ENCODE data around the gene CCDC187. TPM values are rescaled to one million over a fixed set of nuclear protein-coding genes. Genes with fewer than 3 reads are reported as not detected.

CCDC187 gene
- total RNA-seq, 4 donors from 2014 or later: 0.20 TPM; not detected in 3

DNA sequence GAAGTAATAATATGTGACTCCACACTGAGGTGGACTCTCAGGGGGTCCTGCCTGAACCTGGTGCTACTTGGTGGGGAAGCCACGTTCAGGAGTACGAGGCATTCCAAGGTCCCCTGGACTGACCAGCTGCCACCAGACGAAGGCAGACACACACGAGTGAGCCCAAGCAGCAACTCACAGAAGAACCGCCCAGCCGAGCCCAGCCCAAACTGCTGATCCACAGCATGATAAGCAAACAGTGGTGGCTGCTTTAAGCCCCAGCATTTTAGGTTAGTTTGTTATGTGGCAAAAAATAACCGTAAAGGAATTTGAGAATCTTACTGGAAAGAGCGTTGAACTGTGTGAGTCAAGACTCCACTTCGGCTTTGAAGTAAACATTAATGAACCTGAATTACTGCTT is 90.2 kb downstream of the CCDC187 start:
- peaks cover 0 to 98% (median 24%) of the 10 kb centered on the region in 3 donors for H3K36me3 ChIP-seq
- H3K9me3 ChIP-seq: peaks cover 0 to 9% (median 0%) of the 10 kb centered on the region in 4 donors
- no peaks in the 10 kb centered on the region for H3K27me3 ChIP-seq
- no peak for DNase-seq (ENCODE audit: low spot score in 2 of 2)
- H3K4me3 ChIP-seq: no peak overlapping the region
- no peaks in the 10 kb centered on the region for H3K4me1 ChIP-seq
- WGBS, 2 donors: 96 to 97% methylated on average over 9 of the region's 9 CpGs
- TF ChIP-seq POLR2A (IDR thresholded peaks at IDR 0.05) (no peak), EP300 (IDR thresholded peaks at IDR 0.05) (no peak)
- TF ChIP-seq, protein P1, sequence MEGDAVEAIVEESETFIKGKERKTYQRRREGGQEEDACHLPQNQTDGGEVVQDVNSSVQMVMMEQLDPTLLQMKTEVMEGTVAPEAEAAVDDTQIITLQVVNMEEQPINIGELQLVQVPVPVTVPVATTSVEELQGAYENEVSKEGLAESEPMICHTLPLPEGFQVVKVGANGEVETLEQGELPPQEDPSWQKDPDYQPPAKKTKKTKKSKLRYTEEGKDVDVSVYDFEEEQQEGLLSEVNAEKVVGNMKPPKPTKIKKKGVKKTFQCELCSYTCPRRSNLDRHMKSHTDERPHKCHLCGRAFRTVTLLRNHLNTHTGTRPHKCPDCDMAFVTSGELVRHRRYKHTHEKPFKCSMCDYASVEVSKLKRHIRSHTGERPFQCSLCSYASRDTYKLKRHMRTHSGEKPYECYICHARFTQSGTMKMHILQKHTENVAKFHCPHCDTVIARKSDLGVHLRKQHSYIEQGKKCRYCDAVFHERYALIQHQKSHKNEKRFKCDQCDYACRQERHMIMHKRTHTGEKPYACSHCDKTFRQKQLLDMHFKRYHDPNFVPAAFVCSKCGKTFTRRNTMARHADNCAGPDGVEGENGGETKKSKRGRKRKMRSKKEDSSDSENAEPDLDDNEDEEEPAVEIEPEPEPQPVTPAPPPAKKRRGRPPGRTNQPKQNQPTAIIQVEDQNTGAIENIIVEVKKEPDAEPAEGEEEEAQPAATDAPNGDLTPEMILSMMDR (IDR thresholded peaks at IDR 0.05): no peak
- H3K27ac ChIP-seq: no peak overlapping the region

DNA sequence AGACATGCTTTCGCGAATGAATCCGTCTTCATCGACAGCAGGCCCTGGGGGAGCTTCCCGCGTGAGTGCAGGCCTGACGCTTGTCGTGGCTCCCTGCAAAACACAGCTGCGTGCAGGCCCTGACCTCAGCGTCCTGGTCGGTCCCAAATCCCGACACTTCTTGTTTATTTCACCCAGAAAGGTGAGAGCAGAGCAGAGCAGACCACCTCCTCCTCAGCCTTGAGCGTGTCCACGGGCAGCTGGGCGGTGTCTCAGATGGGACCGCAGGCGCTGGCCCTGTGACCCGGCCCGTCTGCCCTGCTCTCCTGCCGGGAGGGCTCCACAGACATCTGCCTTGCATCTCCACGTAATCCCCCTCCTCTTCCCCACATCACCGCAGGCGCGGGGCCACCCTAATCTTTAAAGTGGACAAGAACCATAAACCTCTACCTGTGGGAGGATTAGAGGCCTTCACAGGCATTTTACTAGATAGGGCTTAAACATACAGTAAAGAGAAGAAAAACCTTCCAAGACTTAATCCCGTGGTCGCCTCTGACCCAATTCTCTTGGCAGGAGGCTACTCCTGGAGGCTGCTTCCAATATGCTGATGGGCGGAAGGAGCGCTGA is 91.4 kb downstream of the CCDC187 start:
- TF ChIP-seq POLR2A (IDR thresholded peaks at IDR 0.05): no peak
- TF ChIP-seq EP300 (IDR thresholded peaks at IDR 0.05): no peak
- TF ChIP-seq, protein P1 (IDR thresholded peaks at IDR 0.05): no peak
- WGBS, 2 donors: 88 to 90% methylated on average over 28 of the region's 28 CpGs
- no peak overlapping the region for H3K27ac ChIP-seq
- DNase-seq (ENCODE audit: low spot score in 2 of 2): no peak
- no peak overlapping the region for H3K4me3 ChIP-seq
- H3K9me3 ChIP-seq: peaks cover 0 to 9% (median 0%) of the 10 kb centered on the region in 4 donors
- H3K27me3 ChIP-seq: no peaks in the 10 kb centered on the region
- H3K36me3 ChIP-seq: peaks cover 0 to 99% (median 15%) of the 10 kb centered on the region in 3 donors
- no peaks in the 10 kb centered on the region for H3K4me1 ChIP-seq

DNA sequence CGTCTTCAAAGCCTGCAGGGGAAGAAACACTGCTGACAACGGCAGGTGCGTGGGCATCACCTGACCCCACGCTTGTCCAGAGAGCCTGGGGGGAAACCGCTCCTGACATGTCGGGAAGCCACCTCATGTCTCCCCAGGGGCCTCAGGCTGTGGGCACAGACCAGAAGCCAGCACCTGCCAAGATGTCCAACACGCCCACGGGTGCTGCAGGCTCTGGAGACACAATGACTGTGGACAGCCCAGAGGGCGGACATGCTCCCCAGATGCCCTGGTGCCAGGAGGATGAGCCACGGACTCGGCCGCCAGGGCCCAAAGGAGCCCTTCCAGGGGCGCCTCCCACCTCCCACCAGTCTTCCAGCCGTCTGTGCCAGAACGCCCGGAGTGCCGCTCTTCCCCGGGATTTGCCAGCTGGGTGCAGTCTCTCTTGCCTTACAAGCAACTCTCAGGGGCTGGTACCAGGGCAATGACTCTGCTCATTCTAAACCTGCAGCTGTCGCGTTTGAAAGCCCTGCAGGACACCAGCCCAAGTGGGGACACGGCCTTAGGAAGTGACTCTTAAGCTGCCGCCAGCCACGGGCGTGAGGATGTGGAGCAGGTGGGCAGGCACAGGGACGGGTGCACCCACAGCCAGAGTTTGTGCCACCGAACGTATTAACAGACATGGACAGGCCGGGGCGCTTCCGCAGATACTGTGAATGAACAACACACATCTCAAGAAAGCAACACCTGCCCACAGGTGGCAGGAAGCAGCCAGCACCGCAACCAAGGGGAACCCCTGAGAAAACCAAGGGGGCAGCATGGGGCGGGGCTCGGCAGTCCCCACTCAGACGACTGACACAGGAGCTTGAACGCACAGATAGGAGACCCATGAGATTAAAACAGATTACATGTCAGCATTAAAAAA is 92.2 kb downstream of the CCDC187 start:
- WGBS, 2 donors: 88 to 92% methylated on average over 27 to 33 of the region's 35 CpGs
- no peaks in the 10 kb centered on the region for H3K4me1 ChIP-seq
- peaks cover 0 to 9% (median 0%) of the 10 kb centered on the region in 4 donors for H3K9me3 ChIP-seq
- no peaks in the 10 kb centered on the region for H3K27me3 ChIP-seq
- TF ChIP-seq EP300 (IDR thresholded peaks at IDR 0.05) (no peak), POLR2A (IDR thresholded peaks at IDR 0.05) (no peak)
- TF ChIP-seq, protein P1 (IDR thresholded peaks at IDR 0.05): no peak
- no peak overlapping the region for H3K4me3 ChIP-seq
- H3K27ac ChIP-seq: no peak overlapping the region
- peaks cover 0 to 98% (median 15%) of the 10 kb centered on the region in 3 donors for H3K36me3 ChIP-seq
- DNase-seq (ENCODE audit: low spot score in 2 of 2): no peak

DNA sequence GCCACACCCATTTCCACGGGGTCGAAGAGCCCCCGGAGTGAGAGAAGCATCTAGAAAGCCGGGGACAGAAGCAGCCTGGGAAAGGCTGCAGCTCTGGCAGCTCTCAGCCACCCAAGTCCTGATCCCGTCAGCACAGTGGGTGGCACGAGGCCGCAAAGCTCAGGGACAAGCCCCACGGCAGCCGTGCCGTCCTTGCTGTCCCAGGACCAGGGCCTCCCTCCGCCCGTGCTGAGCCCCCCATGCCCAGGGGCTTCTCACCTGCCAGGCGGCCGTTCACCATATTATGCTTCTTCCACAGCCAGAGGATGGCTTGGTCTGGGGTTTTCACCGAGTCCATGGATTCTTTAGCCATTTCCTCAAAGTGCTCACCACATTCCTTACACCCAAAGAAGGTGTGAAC is 92.9 kb downstream of the CCDC187 start:
- TF ChIP-seq, protein P1 (IDR thresholded peaks at IDR 0.05): no peak
- no peak for TF ChIP-seq EP300 (IDR thresholded peaks at IDR 0.05)
- no peak for TF ChIP-seq POLR2A (IDR thresholded peaks at IDR 0.05)
- Histone ChIP-seq H3K27ac (no peak overlapping the region), H3K27me3 (peaks cover 0 to under 1% of the 10 kb centered on the region in 2 donors), H3K4me3 (no peak overlapping the region), H3K4me1 (no peaks in the 10 kb centered on the region), H3K36me3 (peaks cover 0 to 95% (median 15%) of the 10 kb centered on the region in 3 donors), H3K9me3 (peaks cover 0 to 9% (median 0%) of the 10 kb centered on the region in 4 donors)
- DNase-seq (ENCODE audit: low spot score in 2 of 2): no peak
- WGBS, 2 donors: 89 to 92% methylated on average over 15 of the region's 15 CpGs

DNA sequence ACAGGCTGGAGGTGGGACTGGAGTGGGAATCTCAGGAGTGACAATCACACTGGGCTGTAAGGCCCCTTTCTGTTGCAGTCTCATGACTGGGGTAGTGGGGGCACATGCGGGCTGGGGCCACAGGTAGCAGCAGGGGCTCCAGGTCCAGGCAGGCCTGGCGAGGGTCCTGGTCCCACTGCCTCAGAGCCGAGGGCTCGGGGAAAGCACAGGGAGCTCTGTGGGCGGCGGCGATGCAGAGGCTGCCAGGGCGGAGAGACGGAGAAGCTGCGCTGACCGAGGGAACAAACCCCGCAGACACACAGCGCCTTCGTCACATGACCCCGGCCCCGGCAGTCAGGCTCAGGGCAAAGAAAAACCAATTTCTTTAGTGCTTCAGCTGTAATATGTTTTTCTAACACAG is 93.6 kb downstream of the CCDC187 start:
- no peak for DNase-seq (ENCODE audit: low spot score in 2 of 2)

More for the DNA sequence above, 93.6 kb downstream of the CCDC187 start:
- no peak overlapping the region for H3K27ac ChIP-seq
- TF ChIP-seq POLR2A (IDR thresholded peaks at IDR 0.05) (no peak), EP300 (IDR thresholded peaks at IDR 0.05) (no peak)
- TF ChIP-seq, protein P1 (IDR thresholded peaks at IDR 0.05): no peak
- H3K4me1 ChIP-seq: peaks cover 0 to 1% (median 0%) of the 10 kb centered on the region in 4 donors
- peaks cover 0 to 93% (median 15%) of the 10 kb centered on the region in 3 donors for H3K36me3 ChIP-seq
- 84 to 88% methylated on average over 15 to 16 of the region's 16 CpGs for WGBS, 2 donors
- H3K4me3 ChIP-seq: no peak overlapping the region
- peaks cover 0 to 8% of the 10 kb centered on the region in 2 donors for H3K27me3 ChIP-seq
- peaks cover 0 to 9% (median 0%) of the 10 kb centered on the region in 4 donors for H3K9me3 ChIP-seq

Measured in tibial nerve (tissue), 4 donors.